ENCODE results near the gene KIAA0232. TPM values are rescaled to one million over a fixed set of nuclear protein-coding genes. Genes with fewer than 3 reads are reported as not detected.

KIAA0232 gene
- total and polyA plus RNA-seq, 9 of the 15 experiments (the other 6 are each of a cell fraction or from before 2014, with no cell fraction given) = 3.5 to 17.4 (median 13.0) TPM

DNA sequence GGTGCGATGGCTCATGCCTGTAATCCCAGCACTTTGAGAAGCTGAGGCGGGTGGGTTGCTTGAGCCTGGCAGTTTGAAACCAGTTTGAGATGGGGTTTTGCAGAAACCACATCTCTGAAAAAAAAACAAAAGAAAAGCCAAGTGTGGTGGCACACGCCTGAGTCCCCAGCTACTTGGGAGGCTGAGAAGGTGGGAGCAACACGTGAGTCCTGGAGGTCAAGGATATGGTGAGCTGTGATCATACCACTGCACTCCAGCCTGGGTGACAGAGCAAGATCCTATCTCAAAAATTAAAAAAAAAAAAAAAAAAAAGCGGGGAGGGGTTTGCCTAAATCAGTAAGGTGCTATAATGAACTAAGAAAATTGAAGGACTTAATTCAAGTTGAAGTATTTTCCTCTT is 68.9 kb downstream of the KIAA0232 start:
- H3K9ac ChIP-seq (ENCODE audit: insufficient read depth in 1 of 2, low read depth in 2 of 2, low read length in 2 of 2) = no peak overlapping the region
- CTCF ChIA-PET (ENCODE audit: low intra/inter-chr PET ratio) = no interaction called here
- in situ Hi-C loops (cut with MboI) (no loop called here), intact Hi-C loops (cut with micrococcal nuclease) (no loop called here)
- DNase-seq (ENCODE audit: extremely low read depth in 1 of 4, low spot score in 3 of 4) = peak in 1 of 4 experiments; percentile 24
- peaks cover 46% of the 10 kb centered on the region for H3K79me2 ChIP-seq (ENCODE audit: control insufficient read depth, insufficient read depth, low read length)
- H3K9me3 ChIP-seq (replicated peaks; ENCODE audit: control insufficient read depth, insufficient read depth, low read depth, low read length) = no peaks in the 10 kb centered on the region
- H3K4me2 ChIP-seq (ENCODE audit: insufficient read depth, low read length) = no peak overlapping the region
- no peak for FAIRE-seq
- H3K4me1 ChIP-seq (replicated peaks in 1 of 2; ENCODE audit: control insufficient read depth in 2 of 2, insufficient read depth in 2 of 2, low read length in 2 of 2) = peaks cover 0 to 10% of the 10 kb centered on the region in 2 experiments; a peak in 3 of 5 replicates
- H3K9me1 ChIP-seq (ENCODE audit: control insufficient read depth, insufficient read depth, low read length) = no peaks in the 10 kb centered on the region
- ATAC-seq = peak; percentile 66
- H3K4me3 ChIP-seq = no peak overlapping the region
- POLR2A ChIA-PET = interaction anchor here (0.6 to 1.0 kb wide), 2 partner anchors 9 to 287 kb away, joined by 3 read pairs; no protein-coding TSS in a partner anchor
- no peaks in the 10 kb centered on the region for H3K27me3 ChIP-seq (ENCODE audit: control insufficient read depth in 2 of 2, insufficient read depth in 2 of 2, low read length in 2 of 2)
- peaks cover 43% of the 10 kb centered on the region for H3K36me3 ChIP-seq (ENCODE audit: control insufficient read depth, insufficient read depth, low read length)
- no TSS peak for BruUV-seq (replicated peaks)
- WGBS (ENCODE audit: insufficient coverage, low coverage, missing lambda C conversion rate) = 73% methylated on average over 4 of the region's 5 CpGs
- H4K20me1 ChIP-seq (replicated peaks; ENCODE audit: control insufficient read depth, insufficient read depth, low read length) = 0 out of 2 replicates have a peak, but pooled peaks cover 6% of the 10 kb centered on the region
- no peak overlapping the region for H2AFZ ChIP-seq (ENCODE audit: low read depth, low read length)
- no peak overlapping the region for H3K27ac ChIP-seq (ENCODE audit: extremely low read depth, low read depth, low read length)
- TF ChIP-seq ZNF384 (IDR thresholded peaks at IDR 0.05; ENCODE audit: low read depth, low read length) = peak; percentile 79; the same call in 1 of the 2 replicates
- no peak for TF ChIP-seq ZFX (CRISPR knock-in tag; IDR thresholded peaks at IDR 0.05)
- TF ChIP-seq DPF2 (IDR thresholded peaks at IDR 0.05) = peak; percentile 42; the same call in 1 of the 2 replicates
- peak; percentile 54; the same call in 1 of the 2 replicates for TF ChIP-seq NFE2 (IDR thresholded peaks at IDR 0.05; ENCODE audit: low read depth)
- TF ChIP-seq ZNF121 (CRISPR knock-in tag; conservative IDR thresholded peaks at IDR 0.05) = no peak
- TF ChIP-seq, protein P1, sequence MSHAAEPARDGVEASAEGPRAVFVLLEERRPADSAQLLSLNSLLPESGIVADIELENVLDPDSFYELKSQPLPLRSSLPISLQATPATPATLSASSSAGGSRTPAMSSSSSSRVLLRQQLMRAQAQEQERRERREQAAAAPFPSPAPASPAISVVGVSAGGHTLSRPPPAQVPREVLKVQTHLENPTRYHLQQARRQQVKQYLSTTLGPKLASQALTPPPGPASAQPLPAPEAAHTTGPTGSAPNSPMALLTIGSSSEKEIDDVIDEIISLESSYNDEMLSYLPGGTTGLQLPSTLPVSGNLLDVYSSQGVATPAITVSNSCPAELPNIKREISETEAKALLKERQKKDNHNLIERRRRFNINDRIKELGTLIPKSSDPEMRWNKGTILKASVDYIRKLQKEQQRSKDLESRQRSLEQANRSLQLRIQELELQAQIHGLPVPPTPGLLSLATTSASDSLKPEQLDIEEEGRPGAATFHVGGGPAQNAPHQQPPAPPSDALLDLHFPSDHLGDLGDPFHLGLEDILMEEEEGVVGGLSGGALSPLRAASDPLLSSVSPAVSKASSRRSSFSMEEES (CRISPR knock-in tag; IDR thresholded peaks at IDR 0.05) = no peak
- TF ChIP-seq, protein P2, sequence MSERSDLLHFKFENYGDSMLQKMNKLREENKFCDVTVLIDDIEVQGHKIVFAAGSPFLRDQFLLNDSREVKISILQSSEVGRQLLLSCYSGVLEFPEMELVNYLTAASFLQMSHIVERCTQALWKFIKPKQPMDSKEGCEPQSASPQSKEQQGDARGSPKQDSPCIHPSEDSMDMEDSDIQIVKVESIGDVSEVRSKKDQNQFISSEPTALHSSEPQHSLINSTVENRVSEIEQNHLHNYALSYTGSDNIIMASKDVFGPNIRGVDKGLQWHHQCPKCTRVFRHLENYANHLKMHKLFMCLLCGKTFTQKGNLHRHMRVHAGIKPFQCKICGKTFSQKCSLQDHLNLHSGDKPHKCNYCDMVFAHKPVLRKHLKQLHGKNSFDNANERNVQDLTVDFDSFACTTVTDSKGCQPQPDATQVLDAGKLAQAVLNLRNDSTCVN (CRISPR knock-in tag; IDR thresholded peaks at IDR 0.05) = no peak
- TF ChIP-seq, protein P3, sequence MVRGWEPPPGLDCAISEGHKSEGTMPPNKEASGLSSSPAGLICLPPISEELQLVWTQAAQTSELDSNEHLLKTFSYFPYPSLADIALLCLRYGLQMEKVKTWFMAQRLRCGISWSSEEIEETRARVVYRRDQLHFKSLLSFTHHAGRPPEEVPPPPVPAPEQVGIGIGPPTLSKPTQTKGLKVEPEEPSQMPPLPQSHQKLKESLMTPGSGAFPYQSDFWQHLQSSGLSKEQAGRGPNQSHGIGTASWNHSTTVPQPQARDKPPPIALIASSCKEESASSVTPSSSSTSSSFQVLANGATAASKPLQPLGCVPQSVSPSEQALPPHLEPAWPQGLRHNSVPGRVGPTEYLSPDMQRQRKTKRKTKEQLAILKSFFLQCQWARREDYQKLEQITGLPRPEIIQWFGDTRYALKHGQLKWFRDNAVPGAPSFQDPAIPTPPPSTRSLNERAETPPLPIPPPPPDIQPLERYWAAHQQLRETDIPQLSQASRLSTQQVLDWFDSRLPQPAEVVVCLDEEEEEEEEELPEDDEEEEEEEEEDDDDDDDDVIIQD (CRISPR knock-in tag; IDR thresholded peaks at IDR 0.05) = no peak
- peak; percentile 57; the same call in 1 of the 2 replicates for TF ChIP-seq BHLHE40 (IDR thresholded peaks at IDR 0.05; ENCODE audit: low read length)
- 0 out of 2 replicates have a peak, but pooled peaks have one; percentile 44 for TF ChIP-seq TRIM28 (IDR thresholded peaks at IDR 0.05)
- no peak for TF ChIP-seq POU5F1 (IDR thresholded peaks at IDR 0.05; ENCODE audit: borderline replicate concordance, low read depth, low read length, partially characterized antibody)
- TF ChIP-seq NR2C1 (IDR thresholded peaks at IDR 0.05) = no peak
- TF ChIP-seq NR2C1 (tag; IDR thresholded peaks at IDR 0.05) = no peak
- TF ChIP-seq, protein P4, sequence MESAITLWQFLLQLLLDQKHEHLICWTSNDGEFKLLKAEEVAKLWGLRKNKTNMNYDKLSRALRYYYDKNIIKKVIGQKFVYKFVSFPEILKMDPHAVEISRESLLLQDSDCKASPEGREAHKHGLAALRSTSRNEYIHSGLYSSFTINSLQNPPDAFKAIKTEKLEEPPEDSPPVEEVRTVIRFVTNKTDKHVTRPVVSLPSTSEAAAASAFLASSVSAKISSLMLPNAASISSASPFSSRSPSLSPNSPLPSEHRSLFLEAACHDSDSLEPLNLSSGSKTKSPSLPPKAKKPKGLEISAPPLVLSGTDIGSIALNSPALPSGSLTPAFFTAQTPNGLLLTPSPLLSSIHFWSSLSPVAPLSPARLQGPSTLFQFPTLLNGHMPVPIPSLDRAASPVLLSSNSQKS (CRISPR knock-in tag; IDR thresholded peaks at IDR 0.05) = no peak
- no peak for TF ChIP-seq SRSF3 (IDR thresholded peaks at IDR 0.05; ENCODE audit: insufficient read depth, low read length)
- no peak for TF ChIP-seq TCFL5 (CRISPR knock-in tag; conservative IDR thresholded peaks at IDR 0.05)
- TF ChIP-seq ZFP30 (CRISPR knock-in tag; IDR thresholded peaks at IDR 0.05; ENCODE audit: borderline replicate concordance) = no peak
- TF ChIP-seq, protein P5, sequence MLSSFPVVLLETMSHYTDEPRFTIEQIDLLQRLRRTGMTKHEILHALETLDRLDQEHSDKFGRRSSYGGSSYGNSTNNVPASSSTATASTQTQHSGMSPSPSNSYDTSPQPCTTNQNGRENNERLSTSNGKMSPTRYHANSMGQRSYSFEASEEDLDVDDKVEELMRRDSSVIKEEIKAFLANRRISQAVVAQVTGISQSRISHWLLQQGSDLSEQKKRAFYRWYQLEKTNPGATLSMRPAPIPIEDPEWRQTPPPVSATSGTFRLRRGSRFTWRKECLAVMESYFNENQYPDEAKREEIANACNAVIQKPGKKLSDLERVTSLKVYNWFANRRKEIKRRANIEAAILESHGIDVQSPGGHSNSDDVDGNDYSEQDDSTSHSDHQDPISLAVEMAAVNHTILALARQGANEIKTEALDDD (IDR thresholded peaks at IDR 0.05) = no peak

All from K562 (cell line).